NCI-H1694 (cell line): ENCODE measurements around the gene GPR39.
"Not testable (repeated sequence)": the region's sequence is repeated elsewhere in the genome, so short reads cannot be mapped to it uniquely, and the experiment has no call there.

Experiments
- DNase-seq: peaks from one replicate; lab custom pipeline; 2025; lab: John Stamatoyannopoulos, UW

Gene GPR39

GRCh38 chr2:132496555-132496954 lies 80.0 kb downstream of the GPR39 start:
- DNase-seq = no peak

GRCh38 chr2:132497591-132497990 lies 81.0 kb downstream of the GPR39 start:
- DNase-seq = no peak

- no peak for DNase-seq
Observed at GRCh38 chr2:132503701-132504100, 87.1 kb downstream of the GPR39 start.

- no peak for DNase-seq
Observed at GRCh38 chr2:132515010-132515409, 98.4 kb downstream of the GPR39 start.

GRCh38 chr2:132517386-132517785 lies 100.8 kb downstream of the GPR39 start:
- DNase-seq = no peak

- DNase-seq = no peak
Observed at GRCh38 chr2:132518302-132518701, 101.7 kb downstream of the GPR39 start.

GRCh38 chr2:132519566-132519965 lies 103.0 kb downstream of the GPR39 start:
- no peak for DNase-seq

- no peak for DNase-seq
Observed at GRCh38 chr2:132521341-132521740, 104.7 kb downstream of the GPR39 start.

- no peak for DNase-seq
Observed at GRCh38 chr2:132522901-132523300, 106.3 kb downstream of the GPR39 start.

- not testable (repeated sequence) for DNase-seq
Observed at GRCh38 chr2:132537061-132537460, 120.5 kb downstream of the GPR39 start.

- DNase-seq = no peak
Observed at GRCh38 chr2:132538331-132538855, 121.8 kb downstream of the GPR39 start.

GRCh38 chr2:132540166-132540565 lies 123.6 kb downstream of the GPR39 start:
- DNase-seq = no peak

GRCh38 chr2:132542953-132543569 lies 126.5 kb downstream of the GPR39 start:
- DNase-seq = no peak

- no peak for DNase-seq
Observed at GRCh38 chr2:132544006-132544630, 127.5 kb downstream of the GPR39 start.

- DNase-seq = peak; percentile 82
Observed at GRCh38 chr2:132547090-132547687, 130.6 kb downstream of the GPR39 start.

GRCh38 chr2:132549935-132550670 lies 133.5 kb downstream of the GPR39 start:
- DNase-seq = peak; percentile 50

GRCh38 chr2:132550946-132551345 lies 134.3 kb downstream of the GPR39 start:
- DNase-seq = no peak

GRCh38 chr2:132557694-132558093 lies 141.1 kb downstream of the GPR39 start:
- no peak for DNase-seq

GRCh38 chr2:132559326-132559725 lies 142.7 kb downstream of the GPR39 start:
- DNase-seq = no peak

- no peak for DNase-seq
Observed at GRCh38 chr2:132559921-132560320, 143.3 kb downstream of the GPR39 start.

GRCh38 chr2:132560562-132560961 lies 144.0 kb downstream of the GPR39 start:
- no peak for DNase-seq

GRCh38 chr2:132562245-132562644 lies 145.6 kb downstream of the GPR39 start:
- no peak for DNase-seq

GRCh38 chr2:132564065-132564464 lies 147.5 kb downstream of the GPR39 start:
- DNase-seq = no peak
